ENCODE measurements around the gene LRCH1.
A peak's percentile ranks its signal among the peaks of the same experiment; 100 is the strongest.

LRCH1 gene

GRCh38 chr13:46685006-46685730 lies 132.2 kb downstream of the LRCH1 start:
- H3K4me3 ChIP-seq (ENCODE audit: control insufficient read depth, low read depth, low read length) = no peak overlapping the region
- DNase-seq (ENCODE audit: low read depth) = no peak
- TF ChIP-seq, protein P1, sequence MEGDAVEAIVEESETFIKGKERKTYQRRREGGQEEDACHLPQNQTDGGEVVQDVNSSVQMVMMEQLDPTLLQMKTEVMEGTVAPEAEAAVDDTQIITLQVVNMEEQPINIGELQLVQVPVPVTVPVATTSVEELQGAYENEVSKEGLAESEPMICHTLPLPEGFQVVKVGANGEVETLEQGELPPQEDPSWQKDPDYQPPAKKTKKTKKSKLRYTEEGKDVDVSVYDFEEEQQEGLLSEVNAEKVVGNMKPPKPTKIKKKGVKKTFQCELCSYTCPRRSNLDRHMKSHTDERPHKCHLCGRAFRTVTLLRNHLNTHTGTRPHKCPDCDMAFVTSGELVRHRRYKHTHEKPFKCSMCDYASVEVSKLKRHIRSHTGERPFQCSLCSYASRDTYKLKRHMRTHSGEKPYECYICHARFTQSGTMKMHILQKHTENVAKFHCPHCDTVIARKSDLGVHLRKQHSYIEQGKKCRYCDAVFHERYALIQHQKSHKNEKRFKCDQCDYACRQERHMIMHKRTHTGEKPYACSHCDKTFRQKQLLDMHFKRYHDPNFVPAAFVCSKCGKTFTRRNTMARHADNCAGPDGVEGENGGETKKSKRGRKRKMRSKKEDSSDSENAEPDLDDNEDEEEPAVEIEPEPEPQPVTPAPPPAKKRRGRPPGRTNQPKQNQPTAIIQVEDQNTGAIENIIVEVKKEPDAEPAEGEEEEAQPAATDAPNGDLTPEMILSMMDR (conservative IDR thresholded peaks at IDR 0.05; ENCODE audit: control insufficient read depth, insufficient read depth, low read depth, low read length) = no peak

DNA sequence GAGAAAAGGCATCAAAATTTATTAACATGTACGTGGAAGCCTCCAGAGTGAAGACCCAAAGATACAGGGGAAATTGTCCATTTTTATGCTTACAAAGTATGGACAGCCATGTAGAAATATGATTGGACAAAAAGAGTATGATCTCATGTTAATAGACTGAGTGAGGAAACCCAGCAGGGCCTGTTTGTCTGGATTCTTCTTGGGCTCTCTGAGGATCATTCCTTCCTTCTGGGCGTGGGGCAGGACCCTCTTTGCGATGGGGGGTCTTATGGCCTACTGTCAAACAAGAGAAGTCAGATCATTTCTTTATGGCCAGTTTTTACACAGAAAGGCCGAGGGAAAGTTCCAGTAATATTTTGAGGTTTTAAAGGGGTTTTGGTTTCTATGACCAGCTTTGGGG lies 133.2 kb downstream of the LRCH1 start:
- no peak overlapping the region for H3K4me3 ChIP-seq (ENCODE audit: control insufficient read depth, low read depth, low read length)
- TF ChIP-seq, protein P1 (conservative IDR thresholded peaks at IDR 0.05; ENCODE audit: control insufficient read depth, insufficient read depth, low read depth, low read length) = no peak
- no peak for DNase-seq (ENCODE audit: low read depth)

GRCh38 chr13:46687810-46688209 lies 134.8 kb downstream of the LRCH1 start:
- peak; percentile 46 for DNase-seq (ENCODE audit: low read depth)
- TF ChIP-seq, protein P1 (conservative IDR thresholded peaks at IDR 0.05; ENCODE audit: control insufficient read depth, insufficient read depth, low read depth, low read length) = no peak
- no peak overlapping the region for H3K4me3 ChIP-seq (ENCODE audit: control insufficient read depth, low read depth, low read length)

GRCh38 chr13:46688306-46688705 lies 135.3 kb downstream of the LRCH1 start:
- TF ChIP-seq, protein P1 (conservative IDR thresholded peaks at IDR 0.05; ENCODE audit: control insufficient read depth, insufficient read depth, low read depth, low read length) = no peak
- H3K4me3 ChIP-seq (ENCODE audit: control insufficient read depth, low read depth, low read length) = no peak overlapping the region
- DNase-seq (ENCODE audit: low read depth) = no peak

DNA sequence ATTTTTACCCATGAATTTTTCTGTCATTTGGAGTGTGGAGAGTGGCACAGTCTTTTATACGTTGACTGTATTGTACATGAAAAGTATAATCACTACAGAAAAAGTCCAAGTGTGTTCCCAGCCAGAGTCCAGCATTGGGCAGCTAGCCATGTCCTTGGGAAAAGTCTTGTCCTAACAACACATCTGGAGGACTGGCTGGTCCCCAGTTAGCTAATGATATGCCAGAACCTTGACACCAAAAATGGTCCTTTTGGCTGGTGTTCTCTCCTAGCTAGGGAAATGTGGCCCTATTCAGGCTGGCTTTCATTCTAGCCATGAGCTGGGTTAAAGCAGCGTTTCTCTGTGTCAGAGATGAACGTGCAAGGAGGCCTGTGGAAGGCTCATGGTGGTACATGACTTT lies 145.0 kb downstream of the LRCH1 start:
- no peak for DNase-seq (ENCODE audit: low read depth)
- TF ChIP-seq, protein P1 (conservative IDR thresholded peaks at IDR 0.05; ENCODE audit: control insufficient read depth, insufficient read depth, low read depth, low read length) = no peak
- no peak overlapping the region for H3K4me3 ChIP-seq (ENCODE audit: control insufficient read depth, low read depth, low read length)

GRCh38 chr13:46698910-46699460 lies 146.0 kb downstream of the LRCH1 start:
- TF ChIP-seq, protein P1 (conservative IDR thresholded peaks at IDR 0.05; ENCODE audit: control insufficient read depth, insufficient read depth, low read depth, low read length) = no peak
- H3K4me3 ChIP-seq (ENCODE audit: control insufficient read depth, low read depth, low read length) = no peak overlapping the region
- DNase-seq (ENCODE audit: low read depth) = peak; percentile 17

Data from fibroblast of mammary gland (primary cell).